ENCODE measurements around the gene PPP1R3G. TPM values are rescaled to one million over a fixed set of nuclear protein-coding genes. Genes with fewer than 3 reads are reported as not detected.

Gene PPP1R3G
- total and polyA plus RNA-seq, 2 of the 13 experiments (the other 11 are each of a cell fraction or from before 2014, with no cell fraction given): 1.2 to 1.3 TPM

- TF ChIP-seq ZNF607 (CRISPR knock-in tag; IDR thresholded peaks at IDR 0.05; ENCODE audit: borderline replicate concordance) (no peak), ZNF615 (CRISPR knock-in tag; IDR thresholded peaks at IDR 0.05; ENCODE audit: borderline replicate concordance) (no peak), TIGD3 (CRISPR knock-in tag; IDR thresholded peaks at IDR 0.05; ENCODE audit: borderline replicate concordance) (no peak), ZNF775 (CRISPR knock-in tag; IDR thresholded peaks at IDR 0.05; ENCODE audit: borderline replicate concordance) (no peak), ZBTB34 (CRISPR knock-in tag; IDR thresholded peaks at IDR 0.05) (no peak), WIZ (CRISPR knock-in tag; IDR thresholded peaks at IDR 0.05) (no peak; the same call in 1 of the 2 replicates), PRMT3 (CRISPR knock-in tag; IDR thresholded peaks at IDR 0.05; ENCODE audit: borderline replicate concordance, low read depth) (no peak), ZFY (CRISPR knock-in tag; IDR thresholded peaks at IDR 0.05) (no peak; the same call in 1 of the 2 replicates), ZNF350 (CRISPR knock-in tag; IDR thresholded peaks at IDR 0.05; ENCODE audit: borderline replicate concordance, low read depth) (no peak; the same call in 1 of the 2 replicates), SATB2 (CRISPR knock-in tag; IDR thresholded peaks at IDR 0.05) (no peak), TRAFD1 (CRISPR knock-in tag; IDR thresholded peaks at IDR 0.05; ENCODE audit: borderline replicate concordance) (no peak), MTF2 (CRISPR knock-in tag; IDR thresholded peaks at IDR 0.05; ENCODE audit: borderline replicate concordance) (no peak), PCBP1 (IDR thresholded peaks at IDR 0.05; ENCODE audit: borderline replicate concordance, low read depth, low read length) (no peak), SCMH1 (CRISPR knock-in tag; IDR thresholded peaks at IDR 0.05; ENCODE audit: borderline replicate concordance) (no peak), ZNF670 (CRISPR knock-in tag; IDR thresholded peaks at IDR 0.05; ENCODE audit: borderline replicate concordance) (no peak), U2AF1 (optimal IDR thresholded peaks at IDR 0.05; ENCODE audit: low read depth, low read length) (no peak), RFXAP (CRISPR knock-in tag; IDR thresholded peaks at IDR 0.05; ENCODE audit: borderline replicate concordance) (no peak), POLR2AphosphoS5 (IDR thresholded peaks at IDR 0.05; ENCODE audit: low read depth, low read length) (no peak), POLR2A (IDR thresholded peaks at IDR 0.05; ENCODE audit: insufficient read depth in 1 of 2, low read depth in 2 of 2, low read length in 2 of 2) (no peak), SRY (CRISPR knock-in tag; IDR thresholded peaks at IDR 0.05) (no peak)
- TF ChIP-seq, protein P1, sequence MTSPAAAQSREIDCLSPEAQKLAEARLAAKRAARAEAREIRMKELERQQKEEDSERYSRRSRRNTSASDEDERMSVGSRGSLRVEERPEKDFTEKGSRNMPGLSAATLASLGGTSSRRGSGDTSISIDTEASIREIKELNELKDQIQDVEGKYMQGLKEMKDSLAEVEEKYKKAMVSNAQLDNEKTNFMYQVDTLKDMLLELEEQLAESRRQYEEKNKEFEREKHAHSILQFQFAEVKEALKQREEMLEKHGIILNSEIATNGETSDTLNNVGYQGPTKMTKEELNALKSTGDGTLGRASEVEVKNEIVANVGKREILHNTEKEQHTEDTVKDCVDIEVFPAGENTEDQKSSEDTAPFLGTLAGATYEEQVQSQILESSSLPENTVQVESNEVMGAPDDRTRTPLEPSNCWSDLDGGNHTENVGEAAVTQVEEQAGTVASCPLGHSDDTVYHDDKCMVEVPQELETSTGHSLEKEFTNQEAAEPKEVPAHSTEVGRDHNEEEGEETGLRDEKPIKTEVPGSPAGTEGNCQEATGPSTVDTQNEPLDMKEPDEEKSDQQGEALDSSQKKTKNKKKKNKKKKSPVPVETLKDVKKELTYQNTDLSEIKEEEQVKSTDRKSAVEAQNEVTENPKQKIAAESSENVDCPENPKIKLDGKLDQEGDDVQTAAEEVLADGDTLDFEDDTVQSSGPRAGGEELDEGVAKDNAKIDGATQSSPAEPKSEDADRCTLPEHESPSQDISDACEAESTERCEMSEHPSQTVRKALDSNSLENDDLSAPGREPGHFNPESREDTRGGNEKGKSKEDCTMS (CRISPR knock-in tag; conservative IDR thresholded peaks at IDR 0.05): no peak
- TF ChIP-seq, protein P2, sequence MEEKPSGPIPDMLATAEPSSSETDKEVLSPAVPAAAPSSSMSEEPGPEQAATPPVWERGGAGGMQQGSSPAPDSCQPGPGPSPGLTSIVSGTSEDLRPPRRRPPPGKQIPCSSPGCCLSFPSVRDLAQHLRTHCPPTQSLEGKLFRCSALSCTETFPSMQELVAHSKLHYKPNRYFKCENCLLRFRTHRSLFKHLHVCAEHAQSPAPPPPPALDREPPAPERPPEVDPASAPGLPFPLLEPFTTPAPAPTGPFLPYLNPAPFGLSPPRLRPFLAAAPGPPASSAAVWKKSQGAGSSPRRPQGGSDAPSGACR (CRISPR knock-in tag; IDR thresholded peaks at IDR 0.05): no peak
Measured at GRCh38 chr6:5125152-5126006, 40.2 kb downstream of the PPP1R3G start (continued).
